GM23248 (cell line): Measurements from ENCODE around the gene UCP2.

ENCODE experiments used
- EZH2 ChIP-seq: fragments of 200-600 bp; sonication (generic); IDR thresholded peaks from 2 replicates; pipeline ENCODE4 v1.6.1; 2018; ENCODE audit warnings: antibody characterized with exemption, mild to moderate bottlenecking; ENCODE audit not compliant: insufficient read depth, poor library complexity, severe bottlenecking
- EZH2phosphoT487 ChIP-seq: fragments of 200-600 bp; sonication (generic); IDR thresholded peaks from 2 replicates; pipeline ENCODE4 v1.6.1; 2018; ENCODE audit warnings: antibody characterized with exemption, moderate library complexity, mild to moderate bottlenecking, low read depth; ENCODE audit not compliant: insufficient read depth

GRCh38 chr11:74009230-74009547 is 26.5 kb upstream of the UCP2 start:
- no peak for TF ChIP-seq EZH2
- no peak for TF ChIP-seq EZH2phosphoT487
